K562 (cell line): ENCODE measurements around the gene OPRD1. TPM values are rescaled to one million over a fixed set of nuclear protein-coding genes. Genes with fewer than 3 reads are reported as not detected.
A peak's percentile ranks its signal among the peaks of the same experiment; 100 is the strongest.

Source experiments
- ATAC-seq: fragments of 200-7000 bp; cut with Tn5 transposase; 3 replicates; pipeline ENCODE4 v1.9.1; 2020; ENCODE audit warnings: moderate library complexity
- BruUV-seq: library from RNA; stranded (reverse); fragments of 400-500 nt; replicated peaks from 2 replicates; lab custom pipeline; 2021; lab: Mats Ljungman, UMichigan
- CTCF ChIA-PET: fragments of 300-600 bp; formaldehyde crosslinking; extraction: SDS; loops from one replicate; lab custom pipeline; 2021; ENCODE audit warnings: low intra/inter-chr PET ratio; lab: Yijun Ruan, JAX
- POLR2A ChIA-PET: fragments of 300-600, 350-650 bp; sonication (Branson Sonifier 250); formaldehyde crosslinking; extraction: SDS; loops from one replicate; lab custom pipeline; 2021; ENCODE audit warnings: antibody characterized with exemption, inconsistent platforms; lab: Yijun Ruan, JAX
- DNase-seq, 4 experiments: peaks; one replicate each; pipeline versions ENCODE4 v3.0.0 to v3.0.0-alpha.2; 2011 to 2018; ENCODE audit warnings: low spot score in 3 of 4, mixed read lengths in 3 of 4; ENCODE audit errors: extremely low read depth in 1 of 4
- FAIRE-seq: peaks from 2 replicates; lab custom pipeline; 2011; peaks lifted over from hg19 to GRCh38; lab: Jason Lieb, UNC
- H2AFZ ChIP-seq: 2 replicates; pipeline ENCODE4 v1.6.0; 2011; ENCODE audit warnings: low read depth, low read length, control low read depth, inconsistent platforms
- H3K27ac ChIP-seq: fragments of 200-600 bp; 3 replicates; pipeline ENCODE4 v1.8.0; 2011; ENCODE audit warnings: low read depth, mild to moderate bottlenecking, control low read depth, inconsistent platforms, low read length, moderate library complexity, mixed read lengths; ENCODE audit errors: extremely low read depth
- H3K27me3 ChIP-seq, 2 experiments: fragments of 300-600 bp in 1 of 2; 2 replicates in 1 of 2; 3 replicates in 1 of 2; pipeline versions ENCODE4 v1.6.0 to v1.8.0; 2011; ENCODE audit warnings: inconsistent platforms in 2 of 2, low read length in 2 of 2, mild to moderate bottlenecking in 1 of 2, mixed read lengths in 1 of 2, moderate library complexity in 1 of 2; ENCODE audit not compliant: control insufficient read depth in 2 of 2, insufficient read depth in 2 of 2
- H3K36me3 ChIP-seq: fragments of 300-600 bp; 3 replicates; pipeline ENCODE4 v1.8.0; 2011; ENCODE audit warnings: mild to moderate bottlenecking, low read length, inconsistent platforms; ENCODE audit not compliant: control insufficient read depth, insufficient read depth
- H3K4me1 ChIP-seq, 2 experiments: fragments of 200-600 bp in 1 of 2; replicated peaks in 1 of 2; 2 replicates in 1 of 2; 3 replicates in 1 of 2; pipeline versions ENCODE4 v1.5.1 to v1.8.0; 2011; ENCODE audit warnings: inconsistent platforms in 2 of 2, low read length in 2 of 2, mild to moderate bottlenecking in 1 of 2, mixed read lengths in 1 of 2, moderate library complexity in 1 of 2; ENCODE audit not compliant: control insufficient read depth in 2 of 2, insufficient read depth in 2 of 2
- H3K4me2 ChIP-seq: 2 replicates; pipeline ENCODE4 v1.6.1; 2011; ENCODE audit warnings: low read length, control low read depth, inconsistent platforms, mixed read lengths; ENCODE audit not compliant: insufficient read depth
- H3K4me3 ChIP-seq: fragments of 200-600 bp; sonication (generic), shearing (Covaris generic); 2 replicates; pipeline ENCODE4 v1.5.1; 2016; ENCODE audit warnings: control low read depth, inconsistent platforms
- H3K79me2 ChIP-seq: fragments of 200-600 bp; 3 replicates; pipeline ENCODE4 v1.8.0; 2011; ENCODE audit warnings: low read length, inconsistent platforms; ENCODE audit not compliant: control insufficient read depth, insufficient read depth
- H3K9ac ChIP-seq, 2 experiments: 2 replicates each; pipeline versions ENCODE4 v1.6.0 to v1.6.1; 2011; ENCODE audit warnings: low read depth in 2 of 2, low read length in 2 of 2, control low read depth in 1 of 2, inconsistent platforms in 1 of 2, mild to moderate bottlenecking in 1 of 2, mixed read lengths in 1 of 2; ENCODE audit not compliant: insufficient read depth in 1 of 2
- H3K9me1 ChIP-seq: one replicate; pipeline ENCODE4 v1.6.0; 2011; ENCODE audit warnings: inconsistent platforms, mild to moderate bottlenecking, low read length, moderate library complexity; ENCODE audit not compliant: control insufficient read depth, insufficient read depth
- H3K9me3 ChIP-seq: replicated peaks from 2 replicates; pipeline ENCODE4 v1.5.1; 2011; ENCODE audit warnings: low read depth, low read length, inconsistent platforms; ENCODE audit not compliant: control insufficient read depth, insufficient read depth
- H4K20me1 ChIP-seq: replicated peaks from 2 replicates; pipeline ENCODE4 v1.6.1; 2011; ENCODE audit warnings: low read length, inconsistent platforms, mixed read lengths; ENCODE audit not compliant: control insufficient read depth, insufficient read depth
- ASH1L ChIP-seq: fragments of 450-650 bp; IDR thresholded peaks from 2 replicates; pipeline ENCODE4 v1.6.1; 2018; ENCODE audit warnings: borderline replicate concordance, mild to moderate bottlenecking, low read depth; ENCODE audit not compliant: partially characterized antibody
- BCLAF1 ChIP-seq, 2 experiments: fragments of 450-650 bp in 1 of 2; IDR thresholded peaks; 2 replicates each; pipeline ENCODE4 v1.6.1; 2011 to 2017; ENCODE audit warnings: low read depth in 2 of 2, antibody characterized with exemption in 1 of 2, borderline replicate concordance in 1 of 2, low read length in 1 of 2, mild to moderate bottlenecking in 1 of 2, mixed read lengths in 1 of 2; ENCODE audit not compliant: control insufficient read depth in 1 of 2
- BCOR ChIP-seq: fragments of 450-650 bp; IDR thresholded peaks from 2 replicates; pipeline ENCODE4 v1.6.1; 2016
- CHCHD3 ChIP-seq: fragments of 250-450 bp; sonication (Bioruptor Pico); IDR thresholded peaks from 2 replicates; pipeline ENCODE4 v2.1.2; 2022; ENCODE audit warnings: mild to moderate bottlenecking
- ESRRA ChIP-seq: fragments of 450-650 bp; IDR thresholded peaks from 2 replicates; pipeline ENCODE4 v1.6.1; 2014; ENCODE audit warnings: low read depth, mild to moderate bottlenecking, moderate library complexity, borderline replicate concordance
- KLF16 ChIP-seq: IDR thresholded peaks from 2 replicates; pipeline ENCODE4 v1.6.1; 2016; ENCODE audit warnings: antibody characterized with exemption
- MIER1 ChIP-seq: fragments of 450-650 bp; IDR thresholded peaks from 2 replicates; pipeline ENCODE4 v1.6.1; 2016; ENCODE audit warnings: antibody characterized with exemption, mild to moderate bottlenecking, low read depth
- NFIC ChIP-seq: fragments of 450-650 bp; IDR thresholded peaks from 2 replicates; pipeline ENCODE4 v1.6.1; 2017; ENCODE audit warnings: mild to moderate bottlenecking, inconsistent platforms
- PHB ChIP-seq: fragments of 250-450 bp; sonication (Bioruptor Pico); IDR thresholded peaks from 2 replicates; pipeline ENCODE4 v1.5.0; 2021
- RBM25 ChIP-seq: fragments of 200-400 bp; formaldehyde crosslinking; IDR thresholded peaks from 2 replicates; pipeline ENCODE4 v1.6.1; 2018; ENCODE audit warnings: low read length, low read depth, moderate library complexity; ENCODE audit not compliant: severe bottlenecking
- WGBS: fragments of 100-300 bp; shearing (Covaris generic); methylation state at CpG from one replicate; pipeline ENCODE4 v1.1.6; 2016; ENCODE audit warnings: low coverage, mixed read lengths; ENCODE audit not compliant: insufficient coverage; ENCODE audit errors: missing lambda C conversion rate; 5-methylcytosine and 5-hydroxymethylcytosine counted together
- in situ Hi-C: fragments of 300-500 bp; cut with MboI; formaldehyde crosslinking; loops from 4 replicates; pipeline ENCODE4 v1.15.0; 2018; ENCODE audit warnings: inconsistent platforms, mixed read lengths
- intact Hi-C: fragments of 100-400 bp; cut with micrococcal nuclease; formaldehyde crosslinking; loops from 2 replicates; pipeline ENCODE4 v1.14.2; 2022
- polyA plus RNA-seq, 8 experiments: library from polyadenylated mRNA; depleted of rRNA in 4 of 8; stranded (reverse) in 5 of 8; unstranded in 3 of 8; fragments of >200 nt; fragmentation: Nextera tagmentation in 2 of 8; fragmentation: Illumina TruSeq in 1 of 8; extraction: Ambion mirVana in 2 of 8; extraction: Trizol in 1 of 8; gene quantifications; 2 replicates each; pipeline versions ENCODE4 v1.2.1 to v1.2.3, GENCODE V29; 2011 to 2014; ENCODE audit warnings: inconsistent platforms in 1 of 8, missing spikeins in 1 of 8
- total RNA-seq, 7 experiments: library from RNA; depleted of rRNA in 6 of 7; stranded (reverse); fragments of >200 nt in 6 of 7; fragmentation: Illumina TruSeq in 2 of 7; extraction: Trizol in 2 of 7; gene quantifications; 2 replicates each; pipeline versions ENCODE4 v1.2.1 to v1.2.3, GENCODE V29; 2011 to 2021; ENCODE audit warnings: low replicate concordance in 1 of 7

Gene OPRD1
- total and polyA plus RNA-seq, 9 of the 15 experiments (the other 6 are each of a cell fraction or from before 2014, with no cell fraction given), result under 0.01 to 0.03 (median under 0.01) TPM; not detected in 6

- intact Hi-C loops, result no loop called here
- CTCF ChIA-PET, result no interaction called here
- WGBS, result 58% methylated on average over 3 of the region's 3 CpGs
Observed at GRCh38 chr1:28898405-28898881, 86.5 kb downstream of the OPRD1 start.

More at GRCh38 chr1:28898405-28898881, 86.5 kb downstream of the OPRD1 start:
- in situ Hi-C loops, result no loop called here
- Histone ChIP-seq H3K4me2 (peak overlapping the region; percentile 8), H3K9me1 (peaks cover 13% of the 10 kb centered on the region), H3K27ac (no peak overlapping the region; the same call in 2 of the 3 replicates), H3K4me1 (peaks cover 41 to 45% of the 10 kb centered on the region in 2 experiments), H4K20me1 (peaks cover 60% of the 10 kb centered on the region), H2AFZ (no peak overlapping the region), H3K27me3 (no peaks in the 10 kb centered on the region), H3K9ac (peak overlapping the region in 1 of 2 experiments; percentile 82; a peak in 2 of 4 replicates), H3K4me3 (no peak overlapping the region), H3K79me2 (peaks cover 92% of the 10 kb centered on the region), H3K9me3 (no peaks in the 10 kb centered on the region), H3K36me3 (peaks cover 76% of the 10 kb centered on the region)
- ATAC-seq (no peak), FAIRE-seq (no peak), DNase-seq (no peak)
- TF ChIP-seq MIER1 (no peak), BCOR (0 out of 2 replicates have a peak, but pooled peaks have one; percentile 31), BCLAF1 (IDR thresholded peaks at IDR 0.05; ENCODE audit: borderline replicate concordance in 1 of 2, control insufficient read depth in 1 of 2, low read depth in 2 of 2, low read length in 1 of 2) (no peak), CHCHD3 (CRISPR knock-in tag) (no peak), RBM25 (peak; percentile 47), NFIC (peak; percentile 89), KLF16 (no peak), ESRRA (no peak), PHB (CRISPR knock-in tag) (no peak), ASH1L (no peak)
- BruUV-seq, result no TSS peak
- POLR2A ChIA-PET, result interaction anchor here (0.5 to 2.6 kb wide), 7 partner anchors 11 to 303 kb away, joined by 3 to 11 read pairs (median 3); no protein-coding TSS in a partner anchor
